Stimulated activated CD8-positive, alpha-beta memory T cell treated with anti-CD3 and anti-CD28 coated beads, Interleukin-4, amount 100 ng/mL, for 48 hours (primary cell): Measurements from ENCODE around the gene FOXL2.

Experiments used
- DNase-seq: peaks from one replicate; pipeline ENCODE4 v3.0.0-alpha.2; 2020

Gene FOXL2

GRCh38 chr3:138946663-138947494 is at the start of gene FOXL2, which contains the start of gene FOXL2NB:
Gene FOXL2 (minus strand): TSS chr3:138947137. CDS start chr3:138946722, 415 bp downstream.
Gene FOXL2NB (plus strand): TSS chr3:138947217. CDS start chr3:138947365, 148 bp downstream.
- peak; percentile 54 for DNase-seq

GRCh38 chr3:138995706-138996105 is 48.8 kb upstream of the FOXL2 start:
- no peak for DNase-seq

GRCh38 chr3:138987181-138987580 is 40.2 kb upstream of the FOXL2 start:
- no peak for DNase-seq

- no peak for DNase-seq
These were observed 39.0 kb upstream of the FOXL2 start for GRCh38 chr3:138985932-138986331.

- no peak for DNase-seq
These were observed 37.9 kb upstream of the FOXL2 start for GRCh38 chr3:138984816-138985215.

- no peak for DNase-seq
These were observed 29.1 kb upstream of the FOXL2 start for GRCh38 chr3:138976047-138976446.

GRCh38 chr3:138975351-138975750 is 28.4 kb upstream of the FOXL2 start:
- no peak for DNase-seq

- no peak for DNase-seq
These were observed 27.5 kb upstream of the FOXL2 start for GRCh38 chr3:138974462-138974861.

- no peak for DNase-seq
These were observed 26.0 kb upstream of the FOXL2 start for GRCh38 chr3:138972941-138973340.

- DNase-seq = no peak
These were observed 24.9 kb upstream of the FOXL2 start for GRCh38 chr3:138971766-138972320.

GRCh38 chr3:138964923-138965322 is 18.0 kb upstream of the FOXL2 start:
- no peak for DNase-seq

GRCh38 chr3:138964264-138964663 is 17.3 kb upstream of the FOXL2 start:
- DNase-seq = no peak

- no peak for DNase-seq
These were observed 16.1 kb upstream of the FOXL2 start for GRCh38 chr3:138962854-138963560.

GRCh38 chr3:138960417-138960852 is 13.5 kb upstream of the FOXL2 start:
- DNase-seq = no peak

- no peak for DNase-seq
These were observed 3.8 kb upstream of the FOXL2 start for GRCh38 chr3:138950701-138951100.

GRCh38 chr3:138950006-138950644 is 3.2 kb upstream of the FOXL2 start:
- DNase-seq = peak; percentile 50

GRCh38 chr3:138949445-138950005 is 2.6 kb upstream of the FOXL2 start:
- DNase-seq = no peak

GRCh38 chr3:138949002-138949418 is 2.1 kb upstream of the FOXL2 start:
- DNase-seq = no peak

- DNase-seq = no peak
These were observed 1.5 kb upstream of the FOXL2 start for GRCh38 chr3:138948371-138949001.

- no peak for DNase-seq
These were observed 671 bp upstream of the FOXL2 start for GRCh38 chr3:138947495-138948121.

- DNase-seq = peak; percentile 45
These were observed 951 bp downstream of the FOXL2 start for GRCh38 chr3:138945709-138946662.
